HepG2 (cell line): ENCODE results near the gene FZD4.

Experiments used
- ARNT ChIP-seq: fragments of 450-650 bp; IDR thresholded peaks from 2 replicates; pipeline ENCODE4 v1.6.1; 2017
- CTCF ChIP-seq: sonication (generic); formaldehyde crosslinking; IDR thresholded peaks from 2 replicates; pipeline ENCODE4 v1.5.0; 2020; ENCODE audit warnings: mild to moderate bottlenecking, missing genetic modification reagents, moderate library complexity
- GPBP1L1 ChIP-seq: sonication (generic); formaldehyde crosslinking; IDR thresholded peaks from 2 replicates; pipeline ENCODE4 v1.5.0; 2020; ENCODE audit warnings: mild to moderate bottlenecking, missing genetic modification reagents
- NCOA5 ChIP-seq: sonication (generic); formaldehyde crosslinking; IDR thresholded peaks from 2 replicates; pipeline ENCODE4 v1.4.0; 2020; ENCODE audit warnings: missing genetic modification reagents
- POLR2AphosphoS5 ChIP-seq: IDR thresholded peaks from 2 replicates; pipeline ENCODE4 v1.6.1; 2012; ENCODE audit warnings: low read depth, low read length
- REST ChIP-seq, 2 experiments: IDR thresholded peaks; 2 replicates each; pipeline ENCODE4 v1.6.1; 2011 to 2012; ENCODE audit warnings: low read length in 2 of 2, borderline replicate concordance in 1 of 2, low read depth in 1 of 2, mild to moderate bottlenecking in 1 of 2, moderate library complexity in 1 of 2
- TF ChIP-seq, protein P1 (sequence below): sonication (generic); formaldehyde crosslinking; IDR thresholded peaks from 2 replicates; pipeline ENCODE4 v1.8.1; 2023; ENCODE audit warnings: missing genetic modification reagents, inconsistent platforms, borderline replicate concordance
- TF ChIP-seq, protein P2 (sequence below): sonication (generic); formaldehyde crosslinking; IDR thresholded peaks from 2 replicates; pipeline ENCODE4 v1.8.0; 2022; ENCODE audit warnings: missing genetic modification reagents, mild to moderate bottlenecking, moderate library complexity, borderline replicate concordance
- TF ChIP-seq, protein P3 (sequence below), 2 experiments: sonication (generic) in 1 of 2; formaldehyde crosslinking in 1 of 2; IDR thresholded peaks; 2 replicates each; pipeline versions ENCODE4 v1.4.0 to v1.6.1; 2018 to 2020; ENCODE audit warnings: missing genetic modification reagents in 2 of 2, borderline replicate concordance in 1 of 2, low read depth in 1 of 2, mild to moderate bottlenecking in 1 of 2, missing biosample characterization in 1 of 2

DNA sequence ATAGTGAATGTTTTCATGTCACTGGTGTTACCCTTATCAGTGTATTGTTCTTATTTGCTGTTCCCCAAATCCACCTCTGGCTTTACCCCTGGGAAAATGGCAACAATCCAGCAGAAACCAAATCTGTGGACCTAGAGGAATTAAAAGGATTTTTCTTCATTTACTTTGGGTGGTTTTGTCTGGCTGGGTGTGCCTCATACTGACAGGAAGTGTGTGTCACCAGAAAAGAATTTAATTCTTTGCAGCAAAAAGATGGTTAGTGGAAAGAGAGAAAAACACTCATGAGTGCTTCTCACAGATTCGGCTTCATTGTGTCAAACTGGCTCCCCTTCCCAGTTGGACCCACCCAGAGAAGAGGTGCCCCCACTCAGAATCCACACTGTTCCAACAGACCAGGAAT, 38.9 kb downstream of the FZD4 start:
- no peak for TF ChIP-seq REST (IDR thresholded peaks at IDR 0.05; ENCODE audit: borderline replicate concordance in 1 of 2, low read depth in 1 of 2, low read length in 2 of 2)
- no peak for TF ChIP-seq CTCF (CRISPR knock-in tag)
- TF ChIP-seq POLR2AphosphoS5: no peak
- TF ChIP-seq, protein P1, sequence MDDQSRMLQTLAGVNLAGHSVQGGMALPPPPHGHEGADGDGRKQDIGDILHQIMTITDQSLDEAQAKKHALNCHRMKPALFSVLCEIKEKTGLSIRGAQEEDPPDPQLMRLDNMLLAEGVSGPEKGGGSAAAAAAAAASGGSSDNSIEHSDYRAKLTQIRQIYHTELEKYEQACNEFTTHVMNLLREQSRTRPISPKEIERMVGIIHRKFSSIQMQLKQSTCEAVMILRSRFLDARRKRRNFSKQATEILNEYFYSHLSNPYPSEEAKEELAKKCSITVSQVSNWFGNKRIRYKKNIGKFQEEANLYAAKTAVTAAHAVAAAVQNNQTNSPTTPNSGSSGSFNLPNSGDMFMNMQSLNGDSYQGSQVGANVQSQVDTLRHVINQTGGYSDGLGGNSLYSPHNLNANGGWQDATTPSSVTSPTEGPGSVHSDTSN (CRISPR knock-in tag): no peak
- no peak for TF ChIP-seq NCOA5 (CRISPR knock-in tag)
- no peak for TF ChIP-seq ARNT
- TF ChIP-seq, protein P2, sequence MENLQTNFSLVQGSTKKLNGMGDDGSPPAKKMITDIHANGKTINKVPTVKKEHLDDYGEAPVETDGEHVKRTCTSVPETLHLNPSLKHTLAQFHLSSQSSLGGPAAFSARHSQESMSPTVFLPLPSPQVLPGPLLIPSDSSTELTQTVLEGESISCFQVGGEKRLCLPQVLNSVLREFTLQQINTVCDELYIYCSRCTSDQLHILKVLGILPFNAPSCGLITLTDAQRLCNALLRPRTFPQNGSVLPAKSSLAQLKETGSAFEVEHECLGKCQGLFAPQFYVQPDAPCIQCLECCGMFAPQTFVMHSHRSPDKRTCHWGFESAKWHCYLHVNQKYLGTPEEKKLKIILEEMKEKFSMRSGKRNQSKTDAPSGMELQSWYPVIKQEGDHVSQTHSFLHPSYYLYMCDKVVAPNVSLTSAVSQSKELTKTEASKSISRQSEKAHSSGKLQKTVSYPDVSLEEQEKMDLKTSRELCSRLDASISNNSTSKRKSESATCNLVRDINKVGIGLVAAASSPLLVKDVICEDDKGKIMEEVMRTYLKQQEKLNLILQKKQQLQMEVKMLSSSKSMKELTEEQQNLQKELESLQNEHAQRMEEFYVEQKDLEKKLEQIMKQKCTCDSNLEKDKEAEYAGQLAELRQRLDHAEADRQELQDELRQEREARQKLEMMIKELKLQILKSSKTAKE (CRISPR knock-in tag): no peak
- TF ChIP-seq GPBP1L1 (CRISPR knock-in tag): no peak
- TF ChIP-seq, protein P3, sequence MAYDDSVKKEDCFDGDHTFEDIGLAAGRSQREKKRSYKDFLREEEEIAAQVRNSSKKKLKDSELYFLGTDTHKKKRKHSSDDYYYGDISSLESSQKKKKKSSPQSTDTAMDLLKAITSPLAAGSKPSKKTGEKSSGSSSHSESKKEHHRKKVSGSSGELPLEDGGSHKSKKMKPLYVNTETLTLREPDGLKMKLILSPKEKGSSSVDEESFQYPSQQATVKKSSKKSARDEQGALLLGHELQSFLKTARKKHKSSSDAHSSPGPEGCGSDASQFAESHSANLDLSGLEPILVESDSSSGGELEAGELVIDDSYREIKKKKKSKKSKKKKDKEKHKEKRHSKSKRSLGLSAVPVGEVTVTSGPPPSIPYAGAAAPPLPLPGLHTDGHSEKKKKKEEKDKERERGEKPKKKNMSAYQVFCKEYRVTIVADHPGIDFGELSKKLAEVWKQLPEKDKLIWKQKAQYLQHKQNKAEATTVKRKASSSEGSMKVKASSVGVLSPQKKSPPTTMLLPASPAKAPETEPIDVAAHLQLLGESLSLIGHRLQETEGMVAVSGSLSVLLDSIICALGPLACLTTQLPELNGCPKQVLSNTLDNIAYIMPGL (CRISPR knock-in tag; IDR thresholded peaks at IDR 0.05; ENCODE audit: borderline replicate concordance in 1 of 2, low read depth in 1 of 2): no peak
